Progenitor cell of endocrine pancreas (in vitro differentiated cells): ENCODE data around the gene GLT6D1. TPM values are rescaled to one million over a fixed set of nuclear protein-coding genes. Genes with fewer than 3 reads are reported as not detected.

ENCODE experiments used
- DNase-seq: peaks from one replicate; pipeline ENCODE4 v3.0.0; 2021; ENCODE audit warnings: low spot score; ENCODE audit not compliant: unreplicated experiment
- H3K27ac Mint-ChIP-seq: 2 replicates; pipeline ENCODE4 v1.8.0; 2021; ENCODE audit warnings: mild to moderate bottlenecking, moderate library complexity, mixed read lengths
- H3K27me3 Mint-ChIP-seq: 2 replicates; pipeline ENCODE4 v1.8.0; 2021; ENCODE audit warnings: mixed read lengths
- H3K36me3 Mint-ChIP-seq: 2 replicates; pipeline ENCODE4 v1.8.0; 2022; ENCODE audit warnings: mixed read lengths; ENCODE audit not compliant: insufficient read depth
- H3K4me1 Mint-ChIP-seq: 2 replicates; pipeline ENCODE4 v1.8.0; 2021; ENCODE audit warnings: low read depth, mixed read lengths
- H3K4me3 Mint-ChIP-seq: 2 replicates; pipeline ENCODE4 v1.8.0; 2021; ENCODE audit warnings: low read depth, mild to moderate bottlenecking, moderate library complexity, mixed read lengths
- H3K9me3 Mint-ChIP-seq: 2 replicates; pipeline ENCODE4 v1.8.0; 2021; ENCODE audit warnings: low read depth, mixed read lengths
- long read RNA-seq: library from polyadenylated mRNA; unstranded; transcript quantifications from one replicate; pipeline ENCODE4 v2.0.0, GENCODE V29; 2020
- total RNA-seq: library from RNA; stranded (reverse); gene quantifications from 2 replicates; pipeline ENCODE4 v1.2.1, GENCODE V29; 2021
- TF ChIP-seq, protein P1 (sequence below): fragments of 200-600 bp; sonication (generic); IDR thresholded peaks from one replicate; pipeline ENCODE4 v1.5.0; 2021; ENCODE audit warnings: antibody characterized with exemption, mild to moderate bottlenecking; ENCODE audit not compliant: unreplicated experiment

Gene GLT6D1
- total RNA-seq = not detected in 2 replicates
- long read RNA-seq = 0 reads

DNA sequence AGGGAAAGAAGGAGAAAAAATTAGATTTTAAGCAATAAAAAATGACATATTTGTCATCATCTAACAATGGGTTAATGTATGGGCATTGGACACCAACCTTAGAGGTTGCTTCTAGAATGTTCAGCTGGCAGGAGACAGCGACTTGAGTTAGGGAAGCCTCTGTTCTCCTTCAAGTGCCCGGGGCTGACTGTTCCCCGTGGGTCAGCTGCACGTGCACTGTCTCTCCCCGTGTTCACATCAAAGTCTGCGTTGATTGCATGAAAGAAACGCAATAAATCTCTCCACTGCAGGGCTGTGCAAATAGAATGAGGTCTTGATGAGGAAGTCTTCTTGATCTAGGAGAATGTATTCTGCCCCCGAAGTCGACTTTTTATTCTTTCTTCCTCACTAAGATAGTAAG is at the start of gene GLT6D1:
Gene GLT6D1 (minus strand): TSS at position 345 of the 400 bp plus-strand sequence. CDS start 353 bp downstream, outside the sequence.
- Mint-ChIP-seq H3K4me3 (no peak within 1 kb of the TSS), H3K9me3 (peaks cover 16% of the 10 kb centered on the region), H3K27me3 (peaks cover 19% of the 10 kb centered on the region), H3K4me1 (no peaks in the 10 kb centered on the region), H3K36me3 (no peaks in the 10 kb centered on the region), H3K27ac (no peak within 1 kb of the TSS)
- TF ChIP-seq, protein P1, sequence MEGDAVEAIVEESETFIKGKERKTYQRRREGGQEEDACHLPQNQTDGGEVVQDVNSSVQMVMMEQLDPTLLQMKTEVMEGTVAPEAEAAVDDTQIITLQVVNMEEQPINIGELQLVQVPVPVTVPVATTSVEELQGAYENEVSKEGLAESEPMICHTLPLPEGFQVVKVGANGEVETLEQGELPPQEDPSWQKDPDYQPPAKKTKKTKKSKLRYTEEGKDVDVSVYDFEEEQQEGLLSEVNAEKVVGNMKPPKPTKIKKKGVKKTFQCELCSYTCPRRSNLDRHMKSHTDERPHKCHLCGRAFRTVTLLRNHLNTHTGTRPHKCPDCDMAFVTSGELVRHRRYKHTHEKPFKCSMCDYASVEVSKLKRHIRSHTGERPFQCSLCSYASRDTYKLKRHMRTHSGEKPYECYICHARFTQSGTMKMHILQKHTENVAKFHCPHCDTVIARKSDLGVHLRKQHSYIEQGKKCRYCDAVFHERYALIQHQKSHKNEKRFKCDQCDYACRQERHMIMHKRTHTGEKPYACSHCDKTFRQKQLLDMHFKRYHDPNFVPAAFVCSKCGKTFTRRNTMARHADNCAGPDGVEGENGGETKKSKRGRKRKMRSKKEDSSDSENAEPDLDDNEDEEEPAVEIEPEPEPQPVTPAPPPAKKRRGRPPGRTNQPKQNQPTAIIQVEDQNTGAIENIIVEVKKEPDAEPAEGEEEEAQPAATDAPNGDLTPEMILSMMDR = no peak
- DNase-seq = no peak

DNA sequence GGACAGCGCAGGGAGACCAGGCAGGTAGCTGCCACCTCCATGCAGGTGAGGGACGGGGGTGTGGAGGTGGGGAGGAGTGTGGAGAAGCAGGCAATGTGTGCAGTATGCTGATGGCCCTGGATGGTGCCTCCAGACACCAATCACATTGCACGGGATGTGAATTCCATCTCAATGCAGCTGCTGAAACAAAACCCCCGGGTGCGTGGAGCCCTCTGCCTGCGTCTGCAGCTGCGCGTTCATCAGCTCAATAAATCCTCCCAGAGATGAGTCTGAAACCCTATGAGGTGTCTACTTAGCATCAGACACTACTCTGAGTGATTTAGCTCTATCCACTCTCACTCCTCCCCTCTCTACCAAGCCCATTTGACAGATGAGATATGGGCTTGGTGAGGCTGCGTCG is 49.7 kb upstream of the GLT6D1 start:
- H3K9me3 Mint-ChIP-seq = no peaks in the 10 kb centered on the region
- H3K27me3 Mint-ChIP-seq = peaks cover 10% of the 10 kb centered on the region
- no peak for DNase-seq
- H3K4me3 Mint-ChIP-seq = no peak overlapping the region
- TF ChIP-seq, protein P1 = no peak
- H3K4me1 Mint-ChIP-seq = no peaks in the 10 kb centered on the region
- H3K27ac Mint-ChIP-seq = no peak overlapping the region
- no peaks in the 10 kb centered on the region for H3K36me3 Mint-ChIP-seq

GRCh38 chr9:135687216-135687615 is 47.9 kb upstream of the GLT6D1 start:
- H3K27ac Mint-ChIP-seq = no peak overlapping the region
- no peaks in the 10 kb centered on the region for H3K36me3 Mint-ChIP-seq
- TF ChIP-seq, protein P1 = no peak
- DNase-seq = no peak
- H3K9me3 Mint-ChIP-seq = no peaks in the 10 kb centered on the region
- no peak overlapping the region for H3K4me3 Mint-ChIP-seq
- H3K27me3 Mint-ChIP-seq = peaks cover 5% of the 10 kb centered on the region
- H3K4me1 Mint-ChIP-seq = no peaks in the 10 kb centered on the region

GRCh38 chr9:135684691-135685090 is 45.4 kb upstream of the GLT6D1 start:
- TF ChIP-seq, protein P1 = no peak
- H3K36me3 Mint-ChIP-seq = no peaks in the 10 kb centered on the region

DNA sequence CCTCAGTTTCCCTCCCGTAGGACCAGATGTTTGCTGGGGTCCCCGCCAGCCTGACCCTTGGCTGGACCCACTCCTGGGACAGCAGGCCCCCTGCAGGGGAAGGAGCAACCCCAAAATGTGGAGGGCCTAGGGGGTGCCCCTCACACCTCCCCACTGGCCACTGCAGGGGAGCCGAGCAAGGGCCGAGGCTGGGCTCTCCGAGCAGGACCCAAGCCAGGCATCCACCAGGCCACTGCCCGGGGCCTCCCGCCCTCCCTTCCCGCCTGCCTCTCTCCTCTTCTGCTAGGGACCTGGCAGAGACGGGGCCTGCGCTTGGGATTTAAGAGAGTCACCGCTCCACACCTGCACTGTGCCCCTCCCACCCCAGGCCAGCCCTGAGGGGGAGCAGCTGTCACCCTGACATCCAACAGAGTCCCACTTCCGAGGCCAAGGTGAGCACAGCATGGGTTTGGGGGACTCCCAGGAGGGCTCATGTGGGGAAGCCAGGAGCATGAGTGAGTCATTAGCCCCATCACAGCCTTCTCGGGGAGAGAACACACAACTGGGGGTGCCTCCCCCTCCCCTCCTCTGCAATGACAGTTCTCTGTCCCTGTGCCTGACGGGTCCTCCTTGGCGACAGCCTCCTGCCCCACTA is 44.2 kb upstream of the GLT6D1 start:
- H3K36me3 Mint-ChIP-seq = no peaks in the 10 kb centered on the region
- H3K27ac Mint-ChIP-seq = no peak overlapping the region
- no peaks in the 10 kb centered on the region for H3K9me3 Mint-ChIP-seq
- H3K4me3 Mint-ChIP-seq = no peak overlapping the region
- H3K4me1 Mint-ChIP-seq = no peaks in the 10 kb centered on the region
- DNase-seq = no peak
- H3K27me3 Mint-ChIP-seq = peaks cover 7% of the 10 kb centered on the region
- TF ChIP-seq, protein P1 = no peak

More at GRCh38 chr9:135684691-135685090, 45.4 kb upstream of the GLT6D1 start:
- no peaks in the 10 kb centered on the region for H3K4me1 Mint-ChIP-seq
- H3K27ac Mint-ChIP-seq = no peak overlapping the region
- no peaks in the 10 kb centered on the region for H3K9me3 Mint-ChIP-seq
- H3K27me3 Mint-ChIP-seq = peaks cover 7% of the 10 kb centered on the region
- H3K4me3 Mint-ChIP-seq = no peak overlapping the region
- no peak for DNase-seq
